Vagina (tissue), 2 donors: ENCODE measurements around the gene PSD2.

Experiments
- POLR2A ChIP-seq, 2 donors: fragments of 450-650 bp; IDR thresholded peaks; one replicate each; pipeline ENCODE4 v1.6.1; 2017; ENCODE audit warnings: antibody characterized with exemption in 2 of 2, mild to moderate bottlenecking in 2 of 2, moderate library complexity in 2 of 2
- TF ChIP-seq, protein P1 (sequence below), 3 experiments: fragments of 450-650 bp in 2 of 3; fragments of 200-600 bp in 1 of 3; sonication (generic) in 1 of 3; IDR thresholded peaks; one replicate each; pipeline ENCODE4 v1.5.1; 2017 to 2019; ENCODE audit warnings: antibody characterized with exemption in 3 of 3, mild to moderate bottlenecking in 2 of 3, moderate library complexity in 2 of 3

DNA sequence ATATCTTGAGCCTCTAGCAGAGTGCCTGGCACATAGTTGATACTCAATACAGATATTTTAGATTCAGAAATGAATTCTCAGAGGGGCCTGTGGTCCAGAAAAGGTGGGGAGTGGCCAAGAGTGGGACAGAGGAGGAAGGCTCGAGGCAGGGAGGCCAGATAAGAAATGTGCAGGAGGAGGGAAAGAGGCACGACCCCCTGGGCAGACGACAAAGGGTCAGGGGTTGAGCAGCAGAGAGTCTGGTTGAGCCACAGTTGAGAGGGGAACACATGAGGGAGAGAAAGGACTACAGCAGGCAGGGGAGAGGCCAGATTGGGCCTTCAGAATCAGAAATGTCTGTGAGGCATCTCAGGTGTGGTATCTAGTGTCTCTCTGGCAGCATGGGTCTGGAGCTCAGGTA, 89.1 kb downstream of the PSD2 start:
- TF ChIP-seq, protein P1, sequence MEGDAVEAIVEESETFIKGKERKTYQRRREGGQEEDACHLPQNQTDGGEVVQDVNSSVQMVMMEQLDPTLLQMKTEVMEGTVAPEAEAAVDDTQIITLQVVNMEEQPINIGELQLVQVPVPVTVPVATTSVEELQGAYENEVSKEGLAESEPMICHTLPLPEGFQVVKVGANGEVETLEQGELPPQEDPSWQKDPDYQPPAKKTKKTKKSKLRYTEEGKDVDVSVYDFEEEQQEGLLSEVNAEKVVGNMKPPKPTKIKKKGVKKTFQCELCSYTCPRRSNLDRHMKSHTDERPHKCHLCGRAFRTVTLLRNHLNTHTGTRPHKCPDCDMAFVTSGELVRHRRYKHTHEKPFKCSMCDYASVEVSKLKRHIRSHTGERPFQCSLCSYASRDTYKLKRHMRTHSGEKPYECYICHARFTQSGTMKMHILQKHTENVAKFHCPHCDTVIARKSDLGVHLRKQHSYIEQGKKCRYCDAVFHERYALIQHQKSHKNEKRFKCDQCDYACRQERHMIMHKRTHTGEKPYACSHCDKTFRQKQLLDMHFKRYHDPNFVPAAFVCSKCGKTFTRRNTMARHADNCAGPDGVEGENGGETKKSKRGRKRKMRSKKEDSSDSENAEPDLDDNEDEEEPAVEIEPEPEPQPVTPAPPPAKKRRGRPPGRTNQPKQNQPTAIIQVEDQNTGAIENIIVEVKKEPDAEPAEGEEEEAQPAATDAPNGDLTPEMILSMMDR (IDR thresholded peaks at IDR 0.05), result no peak
- TF ChIP-seq POLR2A (IDR thresholded peaks at IDR 0.05), result no peak
